Pulmonary artery endothelial cell (primary cell): ENCODE data around the gene RNASE4. TPM values are rescaled to one million over a fixed set of nuclear protein-coding genes. Genes with fewer than 3 reads are reported as not detected.

Experiments
- DNase-seq: peaks from one replicate; pipeline ENCODE4 v3.0.0-alpha.2; 2011; ENCODE audit warnings: low read depth, low spot score
- total RNA-seq: library from RNA; depleted of rRNA; stranded (reverse); fragments of >200 nt; gene quantifications from 2 replicates; pipeline ENCODE4 v1.2.3, GENCODE V29; 2014

The RNASE4 gene
- total RNA-seq, 1 donor from 2014 or later, result 18.6 TPM

- no peak for DNase-seq
Measured at GRCh38 chr14:20675669-20676068, 8.7 kb upstream of the RNASE4 start.

GRCh38 chr14:20676072-20676471 lies 8.3 kb upstream of the RNASE4 start:
- DNase-seq, result no peak

- no peak for DNase-seq
Measured at GRCh38 chr14:20679907-20680306, 4.5 kb upstream of the RNASE4 start.

GRCh38 chr14:20680363-20680762 lies 4.0 kb upstream of the RNASE4 start:
- no peak for DNase-seq

GRCh38 chr14:20680843-20681347 lies 3.5 kb upstream of the RNASE4 start:
- no peak for DNase-seq

GRCh38 chr14:20681348-20682126 lies 2.8 kb upstream of the RNASE4 start:
- DNase-seq, result peak; percentile 61

GRCh38 chr14:20682127-20682434 lies 2.3 kb upstream of the RNASE4 start:
- DNase-seq, result no peak

GRCh38 chr14:20682435-20683124 lies 1.8 kb upstream of the RNASE4 start:
- DNase-seq, result peak; percentile 80

GRCh38 chr14:20683125-20683890 lies 1.1 kb upstream of the RNASE4 start:
- DNase-seq, result no peak

- no peak for DNase-seq
Measured at GRCh38 chr14:20684662-20685456, 499 bp downstream of the RNASE4 start.

GRCh38 chr14:20686386-20687143 lies 2.2 kb downstream of the RNASE4 start:
- no peak for DNase-seq

GRCh38 chr14:20687362-20688166 lies 3.2 kb downstream of the RNASE4 start:
- no peak for DNase-seq

- DNase-seq, result no peak
Measured at GRCh38 chr14:20688167-20688839, 3.9 kb downstream of the RNASE4 start, which contains the start of gene ANG. Gene ANG (plus strand): TSS chr14:20688764. CDS start chr14:20693565, 4,801 bp downstream.

GRCh38 chr14:20690848-20691640 lies 6.7 kb downstream of the RNASE4 start:
- DNase-seq, result no peak

- no peak for DNase-seq
Measured at GRCh38 chr14:20692116-20692751, 7.9 kb downstream of the RNASE4 start.

GRCh38 chr14:20696764-20697163 lies 12.4 kb downstream of the RNASE4 start:
- no peak for DNase-seq

- DNase-seq, result no peak
Measured at GRCh38 chr14:20697273-20698017, 13.1 kb downstream of the RNASE4 start.
